ENCODE measurements around the gene SSBP3.

SSBP3 gene

GRCh38 chr1:54329312-54330003 lies 76.7 kb downstream of the SSBP3 start:
- no peak for DNase-seq (ENCODE audit: low spot score)

- DNase-seq (ENCODE audit: low spot score) = no peak
Observed at GRCh38 chr1:54328066-54328636, 78.0 kb downstream of the SSBP3 start.

- no peak for DNase-seq (ENCODE audit: low spot score)
Observed at GRCh38 chr1:54327386-54328065, 78.7 kb downstream of the SSBP3 start.

- DNase-seq (ENCODE audit: low spot score) = no peak
Observed at GRCh38 chr1:54326543-54327385, 79.4 kb downstream of the SSBP3 start.

GRCh38 chr1:54325703-54326461 lies 80.3 kb downstream of the SSBP3 start:
- DNase-seq (ENCODE audit: low spot score) = peak; percentile 79

GRCh38 chr1:54325284-54325683 lies 80.9 kb downstream of the SSBP3 start:
- DNase-seq (ENCODE audit: low spot score) = no peak

- no peak for DNase-seq (ENCODE audit: low spot score)
Observed at GRCh38 chr1:54324251-54325140, 81.7 kb downstream of the SSBP3 start.

- DNase-seq (ENCODE audit: low spot score) = no peak
Observed at GRCh38 chr1:54323921-54324250, 82.3 kb downstream of the SSBP3 start.

- DNase-seq (ENCODE audit: low spot score) = no peak
Observed at GRCh38 chr1:54323324-54323739, 82.9 kb downstream of the SSBP3 start.

GRCh38 chr1:54318246-54318814 lies 87.9 kb downstream of the SSBP3 start:
- DNase-seq (ENCODE audit: low spot score) = peak; percentile 62

- no peak for DNase-seq (ENCODE audit: low spot score)
Observed at GRCh38 chr1:54317084-54317483, 89.1 kb downstream of the SSBP3 start.

- no peak for DNase-seq (ENCODE audit: low spot score)
Observed at GRCh38 chr1:54315099-54315498, 91.1 kb downstream of the SSBP3 start.

- DNase-seq (ENCODE audit: low spot score) = peak; percentile 62
Observed at GRCh38 chr1:54314696-54315095, 91.5 kb downstream of the SSBP3 start.

- no peak for DNase-seq (ENCODE audit: low spot score)
Observed at GRCh38 chr1:54312796-54313316, 93.3 kb downstream of the SSBP3 start.

GRCh38 chr1:54311506-54311905 lies 94.7 kb downstream of the SSBP3 start:
- no peak for DNase-seq (ENCODE audit: low spot score)

GRCh38 chr1:54310439-54311328 lies 95.5 kb downstream of the SSBP3 start:
- DNase-seq (ENCODE audit: low spot score) = no peak

GRCh38 chr1:54309631-54310366 lies 96.4 kb downstream of the SSBP3 start:
- peak; percentile 78 for DNase-seq (ENCODE audit: low spot score)

- DNase-seq (ENCODE audit: low spot score) = no peak
Observed at GRCh38 chr1:54307305-54307704, 98.9 kb downstream of the SSBP3 start.
